Measurements from ENCODE around the gene DPEP1.

- TF ChIP-seq CTCF (IDR thresholded peaks at IDR 0.05; ENCODE audit: low read depth, low read length) (peak; percentile 64), POLR2A (IDR thresholded peaks at IDR 0.05; ENCODE audit: extremely low read depth, insufficient read length) (no peak), MYC (IDR thresholded peaks at IDR 0.05; ENCODE audit: low read depth, low read length) (no peak)
These were observed 14.0 kb upstream of the DPEP1 start for GRCh38 chr16:89599451-89599858.
